ENCODE results near the gene ALPK3. TPM values are rescaled to one million over a fixed set of nuclear protein-coding genes. Genes with fewer than 3 reads are reported as not detected.

ALPK3 gene
- total and polyA plus RNA-seq, 9 of the 15 experiments (the other 6 are each of a cell fraction or from before 2014, with no cell fraction given), result 0.04 to 1.0 (median 0.07) TPM; not detected in 2

DNA sequence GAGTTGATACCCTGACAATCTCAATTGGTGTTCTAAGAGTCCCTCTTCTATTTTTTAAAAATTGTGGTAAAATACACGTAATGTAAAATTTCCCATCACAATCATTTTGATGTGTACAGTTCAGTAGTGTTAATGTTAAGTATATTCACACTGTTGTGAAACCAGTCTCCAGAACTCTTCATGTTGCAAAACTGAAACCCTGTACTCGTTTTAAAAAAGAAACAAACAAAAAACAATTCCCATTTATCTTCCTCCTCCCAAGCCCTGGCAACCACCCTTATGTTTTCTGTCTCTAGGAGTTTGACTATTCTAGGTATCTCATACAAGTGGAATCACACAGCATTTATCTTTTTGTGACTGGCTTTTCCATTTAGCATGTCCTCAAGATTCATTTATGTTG is 28.7 kb upstream of the ALPK3 start:
- Histone ChIP-seq H3K27me3 (ENCODE audit: control insufficient read depth in 2 of 2, insufficient read depth in 2 of 2, low read length in 2 of 2) (no peaks in the 10 kb centered on the region), H3K79me2 (ENCODE audit: control insufficient read depth, insufficient read depth, low read length) (peaks cover 44% of the 10 kb centered on the region), H3K9me3 (replicated peaks; ENCODE audit: control insufficient read depth, insufficient read depth, low read depth, low read length) (no peaks in the 10 kb centered on the region), H3K4me2 (ENCODE audit: insufficient read depth, low read length) (no peak overlapping the region), H3K9me1 (ENCODE audit: control insufficient read depth, insufficient read depth, low read length) (peaks cover 6% of the 10 kb centered on the region), H3K9ac (ENCODE audit: insufficient read depth in 1 of 2, low read depth in 2 of 2, low read length in 2 of 2) (no peak overlapping the region), H4K20me1 (replicated peaks; ENCODE audit: control insufficient read depth, insufficient read depth, low read length) (peaks cover 9% of the 10 kb centered on the region), H3K4me1 (replicated peaks in 1 of 2; ENCODE audit: control insufficient read depth in 2 of 2, insufficient read depth in 2 of 2, low read length in 2 of 2) (peaks cover 9 to 11% of the 10 kb centered on the region in 2 experiments; a peak in 4 of 5 replicates), H3K27ac (ENCODE audit: extremely low read depth, low read depth, low read length) (no peak overlapping the region), H3K36me3 (ENCODE audit: control insufficient read depth, insufficient read depth, low read length) (peaks cover 74% of the 10 kb centered on the region), H2AFZ (ENCODE audit: low read depth, low read length) (no peak overlapping the region), H3K4me3 (no peak overlapping the region)
- 80% methylated on average over 2 of the region's 2 CpGs for WGBS (ENCODE audit: insufficient coverage, low coverage, missing lambda C conversion rate)
- DNase-seq (ENCODE audit: extremely low read depth in 1 of 4, low spot score in 3 of 4) (no peak), FAIRE-seq (no peak), ATAC-seq (no peak)
- intact Hi-C loops (cut with micrococcal nuclease) (loop anchor here (5.0 kb wide), 2 partner anchors 36 to 71 kb away; partner anchors contain the start of gene SEC11A), in situ Hi-C loops (cut with MboI) (no loop called here)
- ChIA-PET CTCF (ENCODE audit: low intra/inter-chr PET ratio) (interaction anchor here (0.7 kb wide), 1 partner anchor 107 kb away, joined by 3 read pairs; no protein-coding TSS in a partner anchor), POLR2A (interaction anchor here (1.4 kb wide), 1 partner anchor 20 kb away, joined by 4 read pairs; no protein-coding TSS in a partner anchor)
- no TSS peak for BruUV-seq (replicated peaks)
- TF ChIP-seq ZNF133 (CRISPR knock-in tag; IDR thresholded peaks at IDR 0.05) (no peak), CEBPG (CRISPR knock-in tag; IDR thresholded peaks at IDR 0.05) (no peak), CEBPG (tag; conservative IDR thresholded peaks at IDR 0.05 in 1 of 2, IDR thresholded peaks at IDR 0.05 in 1 of 2) (no peak), ZNF316 (IDR thresholded peaks at IDR 0.05) (no peak), GTF2E2 (tag; IDR thresholded peaks at IDR 0.05) (no peak)
- TF ChIP-seq, protein P1, sequence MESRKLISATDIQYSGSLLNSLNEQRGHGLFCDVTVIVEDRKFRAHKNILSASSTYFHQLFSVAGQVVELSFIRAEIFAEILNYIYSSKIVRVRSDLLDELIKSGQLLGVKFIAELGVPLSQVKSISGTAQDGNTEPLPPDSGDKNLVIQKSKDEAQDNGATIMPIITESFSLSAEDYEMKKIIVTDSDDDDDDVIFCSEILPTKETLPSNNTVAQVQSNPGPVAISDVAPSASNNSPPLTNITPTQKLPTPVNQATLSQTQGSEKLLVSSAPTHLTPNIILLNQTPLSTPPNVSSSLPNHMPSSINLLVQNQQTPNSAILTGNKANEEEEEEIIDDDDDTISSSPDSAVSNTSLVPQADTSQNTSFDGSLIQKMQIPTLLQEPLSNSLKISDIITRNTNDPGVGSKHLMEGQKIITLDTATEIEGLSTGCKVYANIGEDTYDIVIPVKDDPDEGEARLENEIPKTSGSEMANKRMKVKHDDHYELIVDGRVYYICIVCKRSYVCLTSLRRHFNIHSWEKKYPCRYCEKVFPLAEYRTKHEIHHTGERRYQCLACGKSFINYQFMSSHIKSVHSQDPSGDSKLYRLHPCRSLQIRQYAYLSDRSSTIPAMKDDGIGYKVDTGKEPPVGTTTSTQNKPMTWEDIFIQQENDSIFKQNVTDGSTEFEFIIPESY (CRISPR knock-in tag; IDR thresholded peaks at IDR 0.05), result no peak
- TF ChIP-seq, protein P2, sequence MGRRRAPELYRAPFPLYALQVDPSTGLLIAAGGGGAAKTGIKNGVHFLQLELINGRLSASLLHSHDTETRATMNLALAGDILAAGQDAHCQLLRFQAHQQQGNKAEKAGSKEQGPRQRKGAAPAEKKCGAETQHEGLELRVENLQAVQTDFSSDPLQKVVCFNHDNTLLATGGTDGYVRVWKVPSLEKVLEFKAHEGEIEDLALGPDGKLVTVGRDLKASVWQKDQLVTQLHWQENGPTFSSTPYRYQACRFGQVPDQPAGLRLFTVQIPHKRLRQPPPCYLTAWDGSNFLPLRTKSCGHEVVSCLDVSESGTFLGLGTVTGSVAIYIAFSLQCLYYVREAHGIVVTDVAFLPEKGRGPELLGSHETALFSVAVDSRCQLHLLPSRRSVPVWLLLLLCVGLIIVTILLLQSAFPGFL (CRISPR knock-in tag; IDR thresholded peaks at IDR 0.05), result no peak

Data from K562 (cell line).